A549 (cell line): Measurements from ENCODE around the gene SNRPA1.

ENCODE experiments used
- ATOH8 ChIP-seq: fragments of 250-450 bp; sonication (Bioruptor Pico); IDR thresholded peaks from 2 replicates; pipeline ENCODE4 v1.5.0; 2020; ENCODE audit warnings: low read depth, mild to moderate bottlenecking, moderate library complexity
- CEBPB ChIP-seq, 2 experiments: fragments of >200 bp in 1 of 2; sonication (Bioruptor Twin) in 1 of 2; formaldehyde crosslinking in 1 of 2; IDR thresholded peaks; 2 replicates each; pipeline ENCODE4 v1.6.1; 2012 to 2016
- CTCF ChIP-seq: fragments of >200 bp; sonication (Bioruptor Twin); formaldehyde crosslinking; IDR thresholded peaks from 3 replicates; pipeline ENCODE4 v1.5.1; 2016
- EHF ChIP-seq: fragments of 250-450 bp; sonication (Bioruptor Pico); IDR thresholded peaks from 2 replicates; pipeline ENCODE4 v1.5.0; 2020; ENCODE audit warnings: mild to moderate bottlenecking
- EP300 ChIP-seq, 2 experiments: fragments of >200 bp; sonication (Bioruptor Twin); formaldehyde crosslinking; IDR thresholded peaks; 2 replicates in 1 of 2; 3 replicates in 1 of 2; pipeline ENCODE4 v1.6.1; 2016 to 2017
- NR3C1 ChIP-seq: fragments of >200 bp; sonication (Bioruptor Twin); formaldehyde crosslinking; IDR thresholded peaks from 3 replicates; pipeline ENCODE4 v1.6.1; 2017
- PBX3 ChIP-seq: IDR thresholded peaks from 2 replicates; pipeline ENCODE4 v1.6.1; 2012
- POLR2A ChIP-seq: IDR thresholded peaks from 2 replicates; pipeline ENCODE4 v1.6.1; 2012; ENCODE audit warnings: mild to moderate bottlenecking, low read length
- POLR2AphosphoS2 ChIP-seq: conservative IDR thresholded peaks from 2 replicates; pipeline ENCODE4 v1.6.1; 2012; ENCODE audit warnings: low read length, improper control_type of control experiment, inconsistent platforms
- RAD21 ChIP-seq, 2 experiments: fragments of >200 bp in 1 of 2; sonication (Bioruptor Twin) in 1 of 2; formaldehyde crosslinking in 1 of 2; IDR thresholded peaks in 1 of 2; conservative IDR thresholded peaks in 1 of 2; 2 replicates in 1 of 2; 3 replicates in 1 of 2; pipeline ENCODE4 v1.6.1; 2012 to 2018; ENCODE audit warnings: inconsistent platforms in 1 of 2
- RNF2 ChIP-seq: fragments of 200-600 bp; sonication (generic); IDR thresholded peaks from 2 replicates; pipeline ENCODE4 v1.6.1; 2016; ENCODE audit warnings: low read depth, mild to moderate bottlenecking, antibody characterized with exemption, moderate library complexity, borderline replicate concordance
- USF2 ChIP-seq: fragments of 450-650 bp; IDR thresholded peaks from 2 replicates; pipeline ENCODE4 v1.6.1; 2014; ENCODE audit warnings: antibody characterized with exemption

DNA sequence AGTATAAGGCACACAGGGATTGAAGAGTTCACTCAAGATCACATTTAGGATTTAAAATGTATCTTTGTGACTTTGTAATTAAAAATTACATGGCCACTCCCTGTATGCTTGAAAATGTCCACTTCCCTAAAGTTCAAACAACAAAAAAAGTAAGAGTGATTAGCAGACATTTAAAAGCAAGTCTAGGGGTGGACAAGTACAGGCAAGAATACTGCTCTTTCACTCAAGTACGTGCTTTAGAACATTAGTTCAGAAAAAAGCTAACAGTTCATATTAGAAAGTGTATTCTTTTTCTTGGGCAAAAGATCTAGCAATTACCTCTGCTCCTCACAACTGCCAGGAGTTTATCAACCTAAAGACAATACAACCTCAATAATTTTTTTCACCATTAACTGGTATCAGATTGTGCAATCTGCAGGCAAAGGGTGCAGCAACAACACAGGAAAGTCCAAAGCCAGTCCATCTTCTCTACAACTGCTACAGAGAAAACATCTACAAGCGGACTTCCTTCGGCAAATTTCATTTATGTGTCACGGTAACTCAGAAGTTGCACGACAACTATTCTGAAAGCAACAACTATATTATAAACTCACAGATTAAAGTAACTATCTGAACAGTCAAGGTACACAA is 61.3 kb downstream of the SNRPA1 start:
- TF ChIP-seq EHF (CRISPR knock-in tag) (no peak), USF2 (no peak), POLR2AphosphoS2 (no peak), NR3C1 (no peak), RNF2 (no peak), POLR2A (no peak), RAD21 (conservative IDR thresholded peaks at IDR 0.05 in 1 of 2, IDR thresholded peaks at IDR 0.05 in 1 of 2) (no peak), PBX3 (no peak), CTCF (no peak), ATOH8 (CRISPR knock-in tag) (no peak), CEBPB (IDR thresholded peaks at IDR 0.05) (no peak; a peak in 1 of 4 replicates), EP300 (IDR thresholded peaks at IDR 0.05) (no peak)
